HEK293T (cell line): ENCODE results near the gene NCOA6.

Experiments
- CTCF ChIA-PET: fragments of 350-600 bp; formaldehyde crosslinking; extraction: SDS; loops from one replicate; lab custom pipeline; 2021; ENCODE audit warnings: antibody characterized with exemption, inconsistent platforms; lab: Yijun Ruan, JAX
- POLR2A ChIA-PET: fragments of 350-600 bp; formaldehyde crosslinking; extraction: SDS; loops from one replicate; lab custom pipeline; 2020; ENCODE audit warnings: antibody characterized with exemption, inconsistent platforms; lab: Yijun Ruan, JAX
- DNase-seq: peaks from one replicate; pipeline ENCODE4 v3.0.0; 2012; ENCODE audit warnings: mixed read lengths; ENCODE audit errors: extremely low spot score
- ARNT ChIP-seq: fragments of 450-650 bp; IDR thresholded peaks from 2 replicates; pipeline ENCODE4 v1.6.1; 2017; ENCODE audit warnings: mild to moderate bottlenecking
- BHLHE40 ChIP-seq: fragments of 450-650 bp; IDR thresholded peaks from 2 replicates; pipeline ENCODE4 v1.6.1; 2016; ENCODE audit warnings: mild to moderate bottlenecking, moderate library complexity, borderline replicate concordance
- CTBP1 ChIP-seq: fragments of 450-650 bp; IDR thresholded peaks from 2 replicates; pipeline ENCODE4 v1.6.1; 2016; ENCODE audit warnings: borderline replicate concordance
- ELF4 ChIP-seq: fragments of 450-650 bp; IDR thresholded peaks from 2 replicates; pipeline ENCODE4 v1.6.1; 2017; ENCODE audit warnings: antibody characterized with exemption
- FOXA1 ChIP-seq: fragments of 450-650 bp; IDR thresholded peaks from 2 replicates; pipeline ENCODE4 v1.6.1; 2016; ENCODE audit warnings: mild to moderate bottlenecking
- FOXK2 ChIP-seq: fragments of 450-650 bp; IDR thresholded peaks from 2 replicates; pipeline ENCODE4 v1.6.1; 2016; ENCODE audit warnings: mild to moderate bottlenecking
- FOXM1 ChIP-seq: fragments of 450-650 bp; IDR thresholded peaks from 2 replicates; pipeline ENCODE4 v1.6.1; 2017; ENCODE audit warnings: mild to moderate bottlenecking, borderline replicate concordance
- HDGF ChIP-seq: fragments of 450-650 bp; IDR thresholded peaks from 2 replicates; pipeline ENCODE4 v1.6.1; 2017; ENCODE audit warnings: antibody characterized with exemption, borderline replicate concordance
- L3MBTL2 ChIP-seq: fragments of 450-650 bp; conservative IDR thresholded peaks from 2 replicates; pipeline ENCODE4 v1.6.1; 2016; ENCODE audit warnings: mild to moderate bottlenecking
- LEF1 ChIP-seq: fragments of 450-650 bp; IDR thresholded peaks from 2 replicates; pipeline ENCODE4 v1.6.1; 2017; ENCODE audit warnings: mild to moderate bottlenecking, borderline replicate concordance
- NFRKB ChIP-seq: fragments of 450-650 bp; IDR thresholded peaks from 2 replicates; pipeline ENCODE4 v1.6.1; 2016; ENCODE audit warnings: mild to moderate bottlenecking, moderate library complexity
- PKNOX1 ChIP-seq: fragments of 450-650 bp; IDR thresholded peaks from 2 replicates; pipeline ENCODE4 v1.6.1; 2016
- SP1 ChIP-seq: fragments of 450-650 bp; IDR thresholded peaks from 2 replicates; pipeline ENCODE4 v1.6.1; 2017
- SUZ12 ChIP-seq: fragments of 450-650 bp; IDR thresholded peaks from 2 replicates; pipeline ENCODE4 v1.6.1; 2016; ENCODE audit warnings: mild to moderate bottlenecking
- TARDBP ChIP-seq: fragments of 450-650 bp; IDR thresholded peaks from 2 replicates; pipeline ENCODE4 v1.6.1; 2016
- ZNF384 ChIP-seq: fragments of 450-650 bp; IDR thresholded peaks from 2 replicates; pipeline ENCODE4 v1.6.1; 2016

Gene NCOA6

GRCh38 chr20:34797012-34797995 lies 28.1 kb downstream of the NCOA6 start:
- CTCF ChIA-PET: interaction anchor here (0.6 to 1.5 kb wide), 2 partner anchors 28 to 401 kb away, joined by 5 to 8 read pairs; no protein-coding TSS in a partner anchor
- TF ChIP-seq SUZ12 (no peak), BHLHE40 (no peak), SP1 (no peak), NFRKB (no peak), FOXM1 (no peak), FOXK2 (no peak), ELF4 (no peak), L3MBTL2 (no peak), ARNT (no peak), LEF1 (no peak), HDGF (no peak), CTBP1 (no peak), TARDBP (no peak), ZNF384 (no peak), FOXA1 (no peak), PKNOX1 (no peak)
- DNase-seq: no peak
- POLR2A ChIA-PET: no interaction called here

GRCh38 chr20:34794006-34794585 lies 31.4 kb downstream of the NCOA6 start:
- ChIA-PET CTCF (no interaction called here), POLR2A (no interaction called here)
- DNase-seq: no peak
- TF ChIP-seq SUZ12 (no peak), ARNT (no peak), ELF4 (no peak), L3MBTL2 (no peak), SP1 (no peak), LEF1 (no peak), ZNF384 (no peak), TARDBP (no peak), CTBP1 (no peak), HDGF (no peak), FOXK2 (no peak), NFRKB (no peak), BHLHE40 (no peak), PKNOX1 (no peak), FOXM1 (no peak), FOXA1 (no peak)

- DNase-seq: no peak
- ChIA-PET POLR2A (interaction anchor here (1.5 to 1.6 kb wide), 3 partner anchors 10 to 33 kb away, joined by 3 to 8 read pairs (median 4); partner anchors contain the start of gene NCOA6), CTCF (interaction anchor here (0.7 to 1.2 kb wide), 2 partner anchors 23 to 25 kb away, joined by 3 to 4 read pairs; no protein-coding TSS in a partner anchor)
- peak; percentile 51 for TF ChIP-seq PKNOX1
- TF ChIP-seq HDGF: no peak
Observed at GRCh38 chr20:34792687-34793363, 32.6 kb downstream of the NCOA6 start.

- TF ChIP-seq FOXM1: no peak
- TF ChIP-seq SUZ12: no peak
- no peak for TF ChIP-seq PKNOX1
- no peak for TF ChIP-seq LEF1
- TF ChIP-seq FOXK2: no peak
- no peak for TF ChIP-seq SP1
- TF ChIP-seq FOXA1: no peak
- no peak for TF ChIP-seq HDGF
- no peak for TF ChIP-seq ZNF384
- TF ChIP-seq L3MBTL2: no peak
- TF ChIP-seq NFRKB: no peak
- TF ChIP-seq CTBP1: no peak
- no peak for TF ChIP-seq BHLHE40
- TF ChIP-seq ARNT: no peak
- no peak for TF ChIP-seq TARDBP
- no peak for TF ChIP-seq ELF4
- POLR2A ChIA-PET: interaction anchor here (1.5 to 1.6 kb wide), 3 partner anchors 9 to 34 kb away, joined by 3 to 8 read pairs (median 4); partner anchors contain the start of gene NCOA6
- CTCF ChIA-PET: no interaction called here
- no peak for DNase-seq
Observed at GRCh38 chr20:34791289-34792020, 34.0 kb downstream of the NCOA6 start.
